HEK293 (cell line): ENCODE data around the gene CMYA5.

Experiments used
- CTCF ChIA-PET: fragments of 350-600 bp; formaldehyde crosslinking; extraction: SDS; loops from one replicate; lab custom pipeline; 2021; ENCODE audit warnings: antibody characterized with exemption; lab: Yijun Ruan, JAX
- POLR2A ChIA-PET: fragments of 300-600 bp; formaldehyde crosslinking; extraction: SDS; loops from one replicate; lab custom pipeline; 2020; ENCODE audit warnings: antibody characterized with exemption, inconsistent platforms; lab: Yijun Ruan, JAX
- H3K27ac ChIP-seq: fragments of 200-500 bp; sonication (Bioruptor generic); 2 replicates; pipeline ENCODE4 v1.5.1; 2014; ENCODE audit warnings: low read depth, low read length, control low read depth, inconsistent platforms; ENCODE audit errors: extremely low read depth
- H3K36me3 ChIP-seq, 2 experiments: fragments of 200-500 bp in 1 of 2; sonication (Bioruptor generic) in 1 of 2; 1 replicate in 1 of 2; 2 replicates in 1 of 2; pipeline ENCODE4 v1.5.1; 2014 to 2017; ENCODE audit warnings: inconsistent platforms in 2 of 2, low read length in 2 of 2; ENCODE audit not compliant: control insufficient read depth in 2 of 2, insufficient read depth in 1 of 2
- H3K4me1 ChIP-seq: fragments of 200-500 bp; sonication (Bioruptor generic); 2 replicates; pipeline ENCODE4 v1.5.1; 2014; ENCODE audit warnings: mild to moderate bottlenecking, low read length, inconsistent platforms; ENCODE audit not compliant: control insufficient read depth, insufficient read depth
- H3K4me3 ChIP-seq: 2 replicates; pipeline ENCODE4 v1.5.1; 2011; ENCODE audit warnings: low read depth, mild to moderate bottlenecking, control low read depth, low read length, moderate library complexity
- H3K9me3 ChIP-seq: fragments of 200-500 bp; sonication (Bioruptor generic); 2 replicates; pipeline ENCODE4 v1.5.1; 2014; ENCODE audit warnings: low read depth, low read length, inconsistent platforms; ENCODE audit not compliant: control insufficient read depth, insufficient read depth
- IKZF3 ChIP-seq: fragments of 450-650 bp; IDR thresholded peaks from 2 replicates; pipeline ENCODE4 v1.5.0; 2018; ENCODE audit warnings: missing biosample characterization, mild to moderate bottlenecking, missing genetic modification characterization, moderate library complexity
- KLF16 ChIP-seq: fragments of 450-650 bp; formaldehyde crosslinking; IDR thresholded peaks from 2 replicates; pipeline ENCODE4 v1.5.1; 2017; ENCODE audit warnings: missing biosample characterization, missing genetic modification characterization
- ZBTB20 ChIP-seq: fragments of 450-650 bp; formaldehyde crosslinking; IDR thresholded peaks from 2 replicates; pipeline ENCODE4 v1.5.1; 2016; ENCODE audit warnings: missing biosample characterization, missing genetic modification characterization
- ZFHX2 ChIP-seq: fragments of 450-650 bp; formaldehyde crosslinking; conservative IDR thresholded peaks from 2 replicates; pipeline ENCODE4 v1.5.1; 2016; ENCODE audit warnings: missing biosample characterization, missing genetic modification characterization
- ZIC2 ChIP-seq: fragments of 450-650 bp; formaldehyde crosslinking; IDR thresholded peaks from 2 replicates; pipeline ENCODE4 v1.5.1; 2016; ENCODE audit warnings: missing biosample characterization, missing genetic modification characterization
- ZNF157 ChIP-seq: fragments of 450-650 bp; formaldehyde crosslinking; IDR thresholded peaks from 2 replicates; pipeline ENCODE4 v1.5.1; 2016; ENCODE audit warnings: missing biosample characterization, missing genetic modification characterization
- ZNF18 ChIP-seq: fragments of 450-650 bp; formaldehyde crosslinking; IDR thresholded peaks from 2 replicates; pipeline ENCODE4 v1.5.1; 2016; ENCODE audit warnings: missing biosample characterization, missing genetic modification characterization
- ZNF280D ChIP-seq: fragments of 450-650 bp; formaldehyde crosslinking; IDR thresholded peaks from 2 replicates; pipeline ENCODE4 v1.5.1; 2016; ENCODE audit warnings: missing biosample characterization, missing genetic modification characterization
- ZNF416 ChIP-seq: fragments of 450-650 bp; formaldehyde crosslinking; IDR thresholded peaks from 2 replicates; pipeline ENCODE4 v1.5.1; 2016; ENCODE audit warnings: missing biosample characterization, missing genetic modification characterization
- ZNF449 ChIP-seq: fragments of 450-650 bp; formaldehyde crosslinking; IDR thresholded peaks from 2 replicates; pipeline ENCODE4 v1.5.1; 2017; ENCODE audit warnings: missing biosample characterization, mild to moderate bottlenecking, missing genetic modification characterization, moderate library complexity
- ZNF488 ChIP-seq: fragments of 450-650 bp; formaldehyde crosslinking; IDR thresholded peaks from 2 replicates; pipeline ENCODE4 v1.5.1; 2016; ENCODE audit warnings: missing biosample characterization, missing genetic modification characterization
- ZNF513 ChIP-seq: fragments of 450-650 bp; IDR thresholded peaks from 2 replicates; pipeline ENCODE4 v1.5.1; 2018; ENCODE audit warnings: missing biosample characterization, missing genetic modification characterization
- ZNF571 ChIP-seq: fragments of 450-650 bp; formaldehyde crosslinking; IDR thresholded peaks from 2 replicates; pipeline ENCODE4 v1.5.0; 2017; ENCODE audit warnings: missing biosample characterization, missing genetic modification characterization
- ZNF585B ChIP-seq: fragments of 450-650 bp; formaldehyde crosslinking; IDR thresholded peaks from 2 replicates; pipeline ENCODE4 v1.5.1; 2016; ENCODE audit warnings: missing biosample characterization, missing genetic modification characterization
- ZNF701 ChIP-seq: fragments of 450-650 bp; formaldehyde crosslinking; IDR thresholded peaks from 2 replicates; pipeline ENCODE4 v1.5.1; 2016; ENCODE audit warnings: missing biosample characterization, missing genetic modification characterization
- TF ChIP-seq, protein P1 (sequence below): fragments of 450-650 bp; formaldehyde crosslinking; IDR thresholded peaks from 2 replicates; pipeline ENCODE4 v1.5.1; 2016; ENCODE audit warnings: missing biosample characterization, missing genetic modification characterization, low read depth

The CMYA5 gene

DNA sequence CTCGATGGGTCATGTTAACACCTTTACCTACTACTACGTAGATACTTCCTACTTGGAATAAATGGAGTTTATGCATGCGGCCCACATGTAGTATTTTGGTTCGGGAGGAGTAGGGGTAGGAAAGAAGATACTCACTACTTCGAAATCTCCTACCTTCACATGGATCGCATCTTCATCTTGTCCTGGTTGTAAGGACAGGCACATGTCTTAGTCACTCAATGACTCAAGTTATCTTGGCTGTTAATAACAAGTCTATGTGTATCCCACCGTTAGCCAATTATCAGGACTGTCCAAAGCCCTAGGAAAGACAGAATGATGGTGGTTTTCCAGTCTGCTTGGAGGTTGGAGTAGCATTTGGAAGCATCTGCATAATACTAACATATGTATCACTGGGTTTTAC is 24.1 kb downstream of the CMYA5 start:
- H3K27ac ChIP-seq, result no peak overlapping the region
- ChIA-PET POLR2A (no interaction called here), CTCF (no interaction called here)
- H3K36me3 ChIP-seq, result no peaks in the 10 kb centered on the region
- no peaks in the 10 kb centered on the region for H3K9me3 ChIP-seq
- H3K4me1 ChIP-seq, result no peaks in the 10 kb centered on the region
- no peak for TF ChIP-seq ZNF280D
- no peak for TF ChIP-seq ZNF585B (tag by site-specific recombination)
- TF ChIP-seq KLF16, result no peak
- no peak for TF ChIP-seq ZBTB20 (tag by site-specific recombination)
- no peak for TF ChIP-seq ZNF157 (tag by site-specific recombination)
- no peak for TF ChIP-seq ZIC2 (tag by site-specific recombination)
- TF ChIP-seq ZFHX2, result no peak
- TF ChIP-seq ZNF513, result no peak
- no peak for TF ChIP-seq ZNF701 (tag by site-specific recombination)
- no peak for TF ChIP-seq ZNF449 (tag by site-specific recombination)
- TF ChIP-seq, protein P1, sequence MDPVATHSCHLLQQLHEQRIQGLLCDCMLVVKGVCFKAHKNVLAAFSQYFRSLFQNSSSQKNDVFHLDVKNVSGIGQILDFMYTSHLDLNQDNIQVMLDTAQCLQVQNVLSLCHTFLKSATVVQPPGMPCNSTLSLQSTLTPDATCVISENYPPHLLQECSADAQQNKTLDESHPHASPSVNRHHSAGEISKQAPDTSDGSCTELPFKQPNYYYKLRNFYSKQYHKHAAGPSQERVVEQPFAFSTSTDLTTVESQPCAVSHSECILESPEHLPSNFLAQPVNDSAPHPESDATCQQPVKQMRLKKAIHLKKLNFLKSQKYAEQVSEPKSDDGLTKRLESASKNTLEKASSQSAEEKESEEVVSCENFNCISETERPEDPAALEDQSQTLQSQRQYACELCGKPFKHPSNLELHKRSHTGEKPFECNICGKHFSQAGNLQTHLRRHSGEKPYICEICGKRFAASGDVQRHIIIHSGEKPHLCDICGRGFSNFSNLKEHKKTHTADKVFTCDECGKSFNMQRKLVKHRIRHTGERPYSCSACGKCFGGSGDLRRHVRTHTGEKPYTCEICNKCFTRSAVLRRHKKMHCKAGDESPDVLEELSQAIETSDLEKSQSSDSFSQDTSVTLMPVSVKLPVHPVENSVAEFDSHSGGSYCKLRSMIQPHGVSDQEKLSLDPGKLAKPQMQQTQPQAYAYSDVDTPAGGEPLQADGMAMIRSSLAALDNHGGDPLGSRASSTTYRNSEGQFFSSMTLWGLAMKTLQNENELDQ (tag by site-specific recombination), result no peak
- no peak for TF ChIP-seq ZNF571 (tag by site-specific recombination)
- TF ChIP-seq ZNF416 (tag by site-specific recombination), result no peak
- no peak for TF ChIP-seq IKZF3
- no peak for TF ChIP-seq ZNF18 (tag by site-specific recombination)
- TF ChIP-seq ZNF488 (tag by site-specific recombination), result no peak
- no peak overlapping the region for H3K4me3 ChIP-seq
